HEK293 (cell line): Measurements from ENCODE around the gene PPP1R15B.

ENCODE experiments used
- CTCF ChIA-PET: fragments of 350-600 bp; formaldehyde crosslinking; extraction: SDS; loops from one replicate; lab custom pipeline; 2021; ENCODE audit warnings: antibody characterized with exemption; lab: Yijun Ruan, JAX
- POLR2A ChIA-PET: fragments of 300-600 bp; formaldehyde crosslinking; extraction: SDS; loops from one replicate; lab custom pipeline; 2020; ENCODE audit warnings: antibody characterized with exemption, inconsistent platforms; lab: Yijun Ruan, JAX
- H3K27ac ChIP-seq: fragments of 200-500 bp; sonication (Bioruptor generic); 2 replicates; pipeline ENCODE4 v1.5.1; 2014; ENCODE audit warnings: low read depth, low read length, control low read depth, inconsistent platforms; ENCODE audit errors: extremely low read depth
- H3K36me3 ChIP-seq, 2 experiments: fragments of 200-500 bp in 1 of 2; sonication (Bioruptor generic) in 1 of 2; 1 replicate in 1 of 2; 2 replicates in 1 of 2; pipeline ENCODE4 v1.5.1; 2014 to 2017; ENCODE audit warnings: inconsistent platforms in 2 of 2, low read length in 2 of 2; ENCODE audit not compliant: control insufficient read depth in 2 of 2, insufficient read depth in 1 of 2
- H3K4me1 ChIP-seq: fragments of 200-500 bp; sonication (Bioruptor generic); 2 replicates; pipeline ENCODE4 v1.5.1; 2014; ENCODE audit warnings: mild to moderate bottlenecking, low read length, inconsistent platforms; ENCODE audit not compliant: control insufficient read depth, insufficient read depth
- H3K4me3 ChIP-seq: 2 replicates; pipeline ENCODE4 v1.5.1; 2011; ENCODE audit warnings: low read depth, mild to moderate bottlenecking, control low read depth, low read length, moderate library complexity
- H3K9me3 ChIP-seq: fragments of 200-500 bp; sonication (Bioruptor generic); 2 replicates; pipeline ENCODE4 v1.5.1; 2014; ENCODE audit warnings: low read depth, low read length, inconsistent platforms; ENCODE audit not compliant: control insufficient read depth, insufficient read depth
- BCL11A ChIP-seq: fragments of 450-650 bp; formaldehyde crosslinking; IDR thresholded peaks from 2 replicates; pipeline ENCODE4 v1.5.1; 2016; ENCODE audit warnings: low read depth, missing biosample characterization, missing genetic modification characterization
- GLIS1 ChIP-seq: fragments of 450-650 bp; formaldehyde crosslinking; IDR thresholded peaks from 2 replicates; pipeline ENCODE4 v1.5.1; 2016; ENCODE audit warnings: missing biosample characterization, missing genetic modification characterization
- IKZF3 ChIP-seq: fragments of 450-650 bp; IDR thresholded peaks from 2 replicates; pipeline ENCODE4 v1.5.0; 2018; ENCODE audit warnings: missing biosample characterization, mild to moderate bottlenecking, missing genetic modification characterization, moderate library complexity
- KLF9 ChIP-seq: fragments of 450-650 bp; formaldehyde crosslinking; IDR thresholded peaks from 2 replicates; pipeline ENCODE4 v1.5.1; 2016; ENCODE audit warnings: missing biosample characterization, missing genetic modification characterization, low read depth
- MZF1 ChIP-seq: fragments of 450-650 bp; formaldehyde crosslinking; IDR thresholded peaks from 2 replicates; pipeline ENCODE4 v1.5.1; 2017; ENCODE audit warnings: missing biosample characterization, missing genetic modification characterization, borderline replicate concordance
- OSR2 ChIP-seq: fragments of 450-650 bp; formaldehyde crosslinking; IDR thresholded peaks from 2 replicates; pipeline ENCODE4 v1.5.1; 2016; ENCODE audit warnings: missing biosample characterization, missing genetic modification characterization
- YY1 ChIP-seq: fragments of 450-650 bp; formaldehyde crosslinking; IDR thresholded peaks from 2 replicates; pipeline ENCODE4 v1.5.1; 2018; ENCODE audit warnings: missing biosample characterization, missing genetic modification characterization
- ZBTB7A ChIP-seq: fragments of 450-650 bp; formaldehyde crosslinking; IDR thresholded peaks from 2 replicates; pipeline ENCODE4 v1.5.1; 2016; ENCODE audit warnings: low read depth, missing biosample characterization, missing genetic modification characterization
- ZFHX2 ChIP-seq: fragments of 450-650 bp; formaldehyde crosslinking; conservative IDR thresholded peaks from 2 replicates; pipeline ENCODE4 v1.5.1; 2016; ENCODE audit warnings: missing biosample characterization, missing genetic modification characterization
- ZNF335 ChIP-seq: fragments of 450-650 bp; formaldehyde crosslinking; conservative IDR thresholded peaks from 2 replicates; pipeline ENCODE4 v1.5.1; 2016; ENCODE audit warnings: missing biosample characterization, missing genetic modification characterization
- ZNF521 ChIP-seq: fragments of 450-650 bp; formaldehyde crosslinking; IDR thresholded peaks from 2 replicates; pipeline ENCODE4 v1.5.1; 2017; ENCODE audit warnings: missing biosample characterization, mild to moderate bottlenecking, missing genetic modification characterization
- ZNF548 ChIP-seq: fragments of 450-650 bp; formaldehyde crosslinking; IDR thresholded peaks from 2 replicates; pipeline ENCODE4 v1.5.1; 2016; ENCODE audit warnings: missing biosample characterization, missing genetic modification characterization
- ZNF561 ChIP-seq: fragments of 450-650 bp; IDR thresholded peaks from 2 replicates; pipeline ENCODE4 v1.5.1; 2018; ENCODE audit warnings: missing biosample characterization, missing genetic modification characterization, borderline replicate concordance
- ZNF626 ChIP-seq: fragments of 450-650 bp; sonication (Bioruptor Pico); formaldehyde crosslinking; IDR thresholded peaks from 2 replicates; pipeline ENCODE4 v1.5.1; 2018; ENCODE audit warnings: missing biosample characterization, missing genetic modification characterization, inconsistent platforms
- ZNF768 ChIP-seq: fragments of 450-650 bp; formaldehyde crosslinking; IDR thresholded peaks from 2 replicates; pipeline ENCODE4 v1.5.1; 2018; ENCODE audit warnings: missing biosample characterization, mild to moderate bottlenecking, missing genetic modification characterization
- ZNF791 ChIP-seq: fragments of 450-650 bp; formaldehyde crosslinking; IDR thresholded peaks from 2 replicates; pipeline ENCODE4 v1.5.1; 2016; ENCODE audit warnings: missing biosample characterization, missing genetic modification characterization
- TF ChIP-seq, protein P1 (sequence below): fragments of 450-650 bp; formaldehyde crosslinking; IDR thresholded peaks from 2 replicates; pipeline ENCODE4 v1.5.1; 2016; ENCODE audit warnings: missing biosample characterization, missing genetic modification characterization
- TF ChIP-seq, protein P2 (sequence below): fragments of 450-650 bp; formaldehyde crosslinking; IDR thresholded peaks from 2 replicates; pipeline ENCODE4 v1.5.1; 2016; ENCODE audit warnings: missing biosample characterization, missing genetic modification characterization
- TF ChIP-seq, protein P3 (sequence below): fragments of 450-650 bp; formaldehyde crosslinking; IDR thresholded peaks from 2 replicates; pipeline ENCODE4 v1.5.1; 2017; ENCODE audit warnings: missing biosample characterization, missing genetic modification characterization
- TF ChIP-seq, protein P4 (sequence below): fragments of 450-650 bp; formaldehyde crosslinking; IDR thresholded peaks from 2 replicates; pipeline ENCODE4 v1.5.1; 2016; ENCODE audit warnings: missing biosample characterization, missing genetic modification characterization
- TF ChIP-seq, protein P5 (sequence below): fragments of 450-650 bp; formaldehyde crosslinking; IDR thresholded peaks from 2 replicates; pipeline ENCODE4 v1.5.1; 2016; ENCODE audit warnings: missing biosample characterization, missing genetic modification characterization

PPP1R15B gene

DNA sequence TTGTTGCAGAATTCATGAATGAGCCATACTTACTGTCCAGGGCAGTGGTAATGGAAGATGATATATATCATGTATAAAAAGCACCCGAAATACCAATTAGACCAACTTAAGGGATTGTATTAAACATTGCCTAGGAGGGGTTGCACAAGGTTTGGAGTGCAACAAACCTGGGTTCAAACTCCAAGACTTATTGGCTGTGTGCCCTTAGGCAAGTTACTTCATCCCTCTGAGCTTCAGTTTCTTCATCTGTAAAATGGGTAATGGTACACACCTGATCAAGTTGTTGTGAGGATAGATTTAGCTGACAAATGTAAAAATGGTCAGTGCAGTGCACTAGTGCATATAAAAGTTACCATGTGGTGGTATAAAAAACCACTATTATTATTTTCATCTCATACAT, 9.8 kb upstream of the PPP1R15B start:
- Histone ChIP-seq H3K27ac (no peak overlapping the region), H3K4me3 (no peak overlapping the region), H3K9me3 (no peaks in the 10 kb centered on the region), H3K4me1 (peaks cover 16% of the 10 kb centered on the region; the same call in 1 of the 2 replicates), H3K36me3 (peaks cover 0 to 22% of the 10 kb centered on the region in 2 experiments; a peak in 1 of 3 replicates)
- TF ChIP-seq ZNF561 (tag by site-specific recombination) (no peak), BCL11A (no peak), ZNF791 (no peak), ZNF335 (no peak), ZNF768 (no peak), ZNF626 (tag by site-specific recombination) (no peak), ZNF521 (tag by site-specific recombination) (no peak), ZFHX2 (no peak), KLF9 (tag by site-specific recombination) (no peak)
- TF ChIP-seq, protein P1, sequence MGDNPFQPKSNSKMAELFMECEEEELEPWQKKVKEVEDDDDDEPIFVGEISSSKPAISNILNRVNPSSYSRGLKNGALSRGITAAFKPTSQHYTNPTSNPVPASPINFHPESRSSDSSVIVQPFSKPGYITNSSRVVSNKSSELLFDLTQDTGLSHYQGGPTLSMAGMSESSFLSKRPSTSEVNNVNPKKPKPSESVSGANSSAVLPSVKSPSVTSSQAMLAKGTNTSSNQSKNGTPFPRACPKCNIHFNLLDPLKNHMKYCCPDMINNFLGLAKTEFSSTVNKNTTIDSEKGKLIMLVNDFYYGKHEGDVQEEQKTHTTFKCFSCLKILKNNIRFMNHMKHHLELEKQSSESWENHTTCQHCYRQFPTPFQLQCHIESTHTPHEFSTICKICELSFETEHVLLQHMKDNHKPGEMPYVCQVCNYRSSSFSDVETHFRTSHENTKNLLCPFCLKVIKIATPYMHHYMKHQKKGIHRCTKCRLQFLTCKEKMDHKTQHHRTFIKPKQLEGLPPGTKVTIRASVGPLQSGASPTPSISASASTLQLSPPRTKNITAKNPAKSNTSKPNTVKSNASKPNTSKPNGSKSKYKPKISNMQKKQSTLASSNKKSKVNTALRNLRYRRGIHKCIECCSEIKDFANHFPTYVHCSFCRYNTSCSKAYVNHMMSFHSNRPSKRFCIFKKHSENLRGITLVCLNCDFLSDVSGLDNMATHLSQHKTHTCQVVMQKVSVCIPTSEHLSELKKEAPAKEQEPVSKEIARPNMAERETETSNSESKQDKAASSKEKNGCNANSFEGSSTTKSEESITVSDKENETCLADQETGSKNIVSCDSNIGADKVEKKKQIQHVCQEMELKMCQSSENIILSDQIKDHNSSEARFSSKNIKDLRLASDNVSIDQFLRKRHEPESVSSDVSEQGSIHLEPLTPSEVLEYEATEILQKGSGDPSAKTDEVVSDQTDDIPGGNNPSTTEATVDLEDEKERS (tag by site-specific recombination): no peak
- TF ChIP-seq, protein P2, sequence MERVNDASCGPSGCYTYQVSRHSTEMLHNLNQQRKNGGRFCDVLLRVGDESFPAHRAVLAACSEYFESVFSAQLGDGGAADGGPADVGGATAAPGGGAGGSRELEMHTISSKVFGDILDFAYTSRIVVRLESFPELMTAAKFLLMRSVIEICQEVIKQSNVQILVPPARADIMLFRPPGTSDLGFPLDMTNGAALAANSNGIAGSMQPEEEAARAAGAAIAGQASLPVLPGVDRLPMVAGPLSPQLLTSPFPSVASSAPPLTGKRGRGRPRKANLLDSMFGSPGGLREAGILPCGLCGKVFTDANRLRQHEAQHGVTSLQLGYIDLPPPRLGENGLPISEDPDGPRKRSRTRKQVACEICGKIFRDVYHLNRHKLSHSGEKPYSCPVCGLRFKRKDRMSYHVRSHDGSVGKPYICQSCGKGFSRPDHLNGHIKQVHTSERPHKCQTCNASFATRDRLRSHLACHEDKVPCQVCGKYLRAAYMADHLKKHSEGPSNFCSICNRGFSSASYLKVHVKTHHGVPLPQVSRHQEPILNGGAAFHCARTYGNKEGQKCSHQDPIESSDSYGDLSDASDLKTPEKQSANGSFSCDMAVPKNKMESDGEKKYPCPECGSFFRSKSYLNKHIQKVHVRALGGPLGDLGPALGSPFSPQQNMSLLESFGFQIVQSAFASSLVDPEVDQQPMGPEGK (tag by site-specific recombination): no peak
- POLR2A ChIA-PET: no interaction called here
- CTCF ChIA-PET: interaction anchor here (0.5 to 7.5 kb wide), 3 partner anchors 11 to 568 kb away, joined by 3 to 55 read pairs (median 3); no protein-coding TSS in a partner anchor

DNA sequence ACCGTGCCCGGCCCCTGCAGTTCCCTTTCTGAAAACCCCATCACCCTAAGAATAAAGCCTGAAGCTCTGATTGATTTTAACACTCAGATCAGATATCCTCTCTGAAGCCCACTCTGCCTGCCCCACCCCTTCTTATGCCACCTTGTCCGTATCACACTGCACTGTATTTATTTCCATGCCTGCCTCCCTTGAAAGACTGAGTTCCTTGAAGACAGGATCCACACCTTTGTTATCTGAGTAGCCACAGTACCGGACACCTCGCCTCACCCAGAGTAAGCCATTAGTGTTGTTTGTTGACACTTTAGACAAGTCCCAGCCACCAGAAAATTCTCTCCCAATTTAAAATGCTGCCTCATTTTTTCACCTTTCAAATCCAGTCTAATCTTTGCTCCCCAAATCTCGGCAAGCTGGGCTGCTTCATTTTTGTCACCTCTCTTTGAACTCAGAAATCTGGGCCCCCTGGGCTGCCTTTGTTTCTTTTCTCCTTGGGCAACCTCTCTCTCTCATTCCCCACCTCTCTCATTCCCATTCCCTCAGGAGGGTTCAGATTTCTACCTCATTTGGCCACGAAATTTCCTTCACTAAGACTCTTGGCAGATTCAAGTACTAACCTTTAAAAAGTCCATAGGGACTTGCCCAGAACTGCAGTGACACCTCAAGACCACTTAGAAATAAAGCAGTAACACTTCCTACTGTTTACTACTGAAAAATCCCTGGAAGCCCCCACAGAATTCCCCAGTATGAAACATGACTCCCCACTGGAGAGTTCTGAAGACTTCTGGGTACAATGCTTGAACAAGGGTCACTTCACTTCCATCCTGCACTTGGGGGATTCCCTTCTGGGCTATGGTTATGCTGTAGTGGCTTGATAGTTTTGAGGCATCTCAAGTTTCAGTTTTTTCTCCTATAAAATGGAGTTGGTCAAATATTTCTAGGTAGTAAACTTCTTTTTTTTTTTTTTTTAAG, 8.7 kb upstream of the PPP1R15B start:
- Histone ChIP-seq H3K9me3 (no peaks in the 10 kb centered on the region), H3K27ac (no peak overlapping the region; the same call in 1 of the 2 replicates), H3K4me3 (no peak overlapping the region), H3K4me1 (peaks cover 16% of the 10 kb centered on the region; the same call in 1 of the 2 replicates), H3K36me3 (peaks cover 0 to 12% of the 10 kb centered on the region in 2 experiments; a peak in 1 of 3 replicates)
- TF ChIP-seq ZNF548 (tag by site-specific recombination): no peak
- peak; percentile 83; the same call in 1 of the 2 replicates for TF ChIP-seq MZF1 (tag by site-specific recombination)
- no peak for TF ChIP-seq ZBTB7A
- TF ChIP-seq, protein P3, sequence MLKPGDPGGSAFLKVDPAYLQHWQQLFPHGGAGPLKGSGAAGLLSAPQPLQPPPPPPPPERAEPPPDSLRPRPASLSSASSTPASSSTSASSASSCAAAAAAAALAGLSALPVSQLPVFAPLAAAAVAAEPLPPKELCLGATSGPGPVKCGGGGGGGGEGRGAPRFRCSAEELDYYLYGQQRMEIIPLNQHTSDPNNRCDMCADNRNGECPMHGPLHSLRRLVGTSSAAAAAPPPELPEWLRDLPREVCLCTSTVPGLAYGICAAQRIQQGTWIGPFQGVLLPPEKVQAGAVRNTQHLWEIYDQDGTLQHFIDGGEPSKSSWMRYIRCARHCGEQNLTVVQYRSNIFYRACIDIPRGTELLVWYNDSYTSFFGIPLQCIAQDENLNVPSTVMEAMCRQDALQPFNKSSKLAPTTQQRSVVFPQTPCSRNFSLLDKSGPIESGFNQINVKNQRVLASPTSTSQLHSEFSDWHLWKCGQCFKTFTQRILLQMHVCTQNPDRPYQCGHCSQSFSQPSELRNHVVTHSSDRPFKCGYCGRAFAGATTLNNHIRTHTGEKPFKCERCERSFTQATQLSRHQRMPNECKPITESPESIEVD (tag by site-specific recombination): peak; percentile 21; the same call in 1 of the 2 replicates
- TF ChIP-seq YY1 (tag by site-specific recombination): no peak
- TF ChIP-seq, protein P4, sequence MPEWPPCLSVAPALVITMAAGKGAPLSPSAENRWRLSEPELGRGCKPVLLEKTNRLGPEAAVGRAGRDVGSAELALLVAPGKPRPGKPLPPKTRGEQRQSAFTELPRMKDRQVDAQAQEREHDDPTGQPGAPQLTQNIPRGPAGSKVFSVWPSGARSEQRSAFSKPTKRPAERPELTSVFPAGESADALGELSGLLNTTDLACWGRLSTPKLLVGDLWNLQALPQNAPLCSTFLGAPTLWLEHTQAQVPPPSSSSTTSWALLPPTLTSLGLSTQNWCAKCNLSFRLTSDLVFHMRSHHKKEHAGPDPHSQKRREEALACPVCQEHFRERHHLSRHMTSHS: no peak
- 0 out of 2 replicates have a peak, but pooled peaks have one; percentile 21 for TF ChIP-seq GLIS1 (tag by site-specific recombination)
- TF ChIP-seq IKZF3 (tag by site-specific recombination): peak; percentile 47; the same call in 1 of the 2 replicates
- TF ChIP-seq, protein P5, sequence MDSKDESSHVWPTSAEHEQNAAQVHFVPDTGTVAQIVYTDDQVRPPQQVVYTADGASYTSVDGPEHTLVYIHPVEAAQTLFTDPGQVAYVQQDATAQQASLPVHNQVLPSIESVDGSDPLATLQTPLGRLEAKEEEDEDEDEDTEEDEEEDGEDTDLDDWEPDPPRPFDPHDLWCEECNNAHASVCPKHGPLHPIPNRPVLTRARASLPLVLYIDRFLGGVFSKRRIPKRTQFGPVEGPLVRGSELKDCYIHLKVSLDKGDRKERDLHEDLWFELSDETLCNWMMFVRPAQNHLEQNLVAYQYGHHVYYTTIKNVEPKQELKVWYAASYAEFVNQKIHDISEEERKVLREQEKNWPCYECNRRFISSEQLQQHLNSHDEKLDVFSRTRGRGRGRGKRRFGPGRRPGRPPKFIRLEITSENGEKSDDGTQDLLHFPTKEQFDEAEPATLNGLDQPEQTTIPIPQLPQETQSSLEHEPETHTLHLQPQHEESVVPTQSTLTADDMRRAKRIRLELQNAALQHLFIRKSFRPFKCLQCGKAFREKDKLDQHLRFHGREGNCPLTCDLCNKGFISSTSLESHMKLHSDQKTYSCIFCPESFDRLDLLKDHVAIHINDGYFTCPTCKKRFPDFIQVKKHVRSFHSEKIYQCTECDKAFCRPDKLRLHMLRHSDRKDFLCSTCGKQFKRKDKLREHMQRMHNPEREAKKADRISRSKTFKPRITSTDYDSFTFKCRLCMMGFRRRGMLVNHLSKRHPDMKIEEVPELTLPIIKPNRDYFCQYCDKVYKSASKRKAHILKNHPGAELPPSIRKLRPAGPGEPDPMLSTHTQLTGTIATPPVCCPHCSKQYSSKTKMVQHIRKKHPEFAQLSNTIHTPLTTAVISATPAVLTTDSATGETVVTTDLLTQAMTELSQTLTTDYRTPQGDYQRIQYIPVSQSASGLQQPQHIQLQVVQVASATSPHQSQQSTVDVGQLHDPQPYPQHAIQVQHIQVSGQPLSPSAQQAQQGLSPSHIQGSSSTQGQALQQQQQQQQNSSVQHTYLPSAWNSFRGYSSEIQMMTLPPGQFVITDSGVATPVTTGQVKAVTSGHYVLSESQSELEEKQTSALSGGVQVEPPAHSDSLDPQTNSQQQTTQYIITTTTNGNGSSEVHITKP (tag by site-specific recombination): peak; percentile 73
- peak; percentile 78 for TF ChIP-seq OSR2 (tag by site-specific recombination)
- ChIA-PET CTCF (interaction anchor here (1.3 to 7.5 kb wide), 3 partner anchors 12 to 83 kb away, joined by 4 to 55 read pairs (median 5); no protein-coding TSS in a partner anchor), POLR2A (interaction anchor here (0.6 kb wide), 1 partner anchor 235 kb away, joined by 3 read pairs; no protein-coding TSS in a partner anchor)
